HG02678 (cell line): ENCODE data around the gene C2orf42.
"Not testable (repeated sequence)": the region's sequence is repeated elsewhere in the genome, so short reads cannot be mapped to it uniquely, and the experiment has no call there.

ENCODE experiments used
- ATAC-seq: cut with Tn5 transposase; IDR thresholded peaks from one replicate; pipeline ENCODE4 v1.9.1; 2021; ENCODE audit warnings: mild to moderate bottlenecking, moderate library complexity; ENCODE audit not compliant: unreplicated experiment

Gene C2orf42

GRCh38 chr2:70173520-70173919 is 17.3 kb downstream of the C2orf42 start:
- ATAC-seq: no peak

- not testable (repeated sequence) for ATAC-seq
These were observed 21.1 kb downstream of the C2orf42 start for GRCh38 chr2:70169654-70170245.

- ATAC-seq: peak; percentile 94
These were observed 29.7 kb downstream of the C2orf42 start for GRCh38 chr2:70161069-70161534.

GRCh38 chr2:70160545-70160944 is 30.3 kb downstream of the C2orf42 start:
- ATAC-seq: no peak

GRCh38 chr2:70149130-70149686 is 41.6 kb downstream of the C2orf42 start:
- ATAC-seq: not testable (repeated sequence)

GRCh38 chr2:70148211-70148760 is 42.5 kb downstream of the C2orf42 start:
- ATAC-seq: not testable (repeated sequence)

- ATAC-seq: no peak
These were observed 44.7 kb downstream of the C2orf42 start for GRCh38 chr2:70145851-70146739.

GRCh38 chr2:70145144-70145490 is 45.7 kb downstream of the C2orf42 start:
- ATAC-seq: no peak

GRCh38 chr2:70144443-70145143 is 46.2 kb downstream of the C2orf42 start:
- ATAC-seq: no peak

- ATAC-seq: no peak
These were observed 47.3 kb downstream of the C2orf42 start for GRCh38 chr2:70143314-70144150.

GRCh38 chr2:70142590-70143313 is 48.1 kb downstream of the C2orf42 start:
- ATAC-seq: peak; percentile 74

GRCh38 chr2:70141902-70142589 is 48.8 kb downstream of the C2orf42 start:
- peak; percentile 21 for ATAC-seq

- peak; percentile 33 for ATAC-seq
These were observed 49.5 kb downstream of the C2orf42 start for GRCh38 chr2:70141212-70141901.

GRCh38 chr2:70140791-70141211 is 50.0 kb downstream of the C2orf42 start:
- ATAC-seq: no peak

- not testable (repeated sequence) for ATAC-seq
These were observed 56.4 kb downstream of the C2orf42 start for GRCh38 chr2:70134323-70134983.

GRCh38 chr2:70133491-70134322 is 57.1 kb downstream of the C2orf42 start:
- ATAC-seq: no peak

- no peak for ATAC-seq
These were observed 57.7 kb downstream of the C2orf42 start for GRCh38 chr2:70133127-70133452.
